HG03571 (cell line): Measurements from ENCODE around the gene OR4C12.
"Not testable (repeated sequence)": the region's sequence is repeated elsewhere in the genome, so short reads cannot be mapped to it uniquely, and the experiment has no call there.

Experiments used
- ATAC-seq: cut with Tn5 transposase; IDR thresholded peaks from one replicate; pipeline ENCODE4 v1.9.1; 2021; ENCODE audit not compliant: unreplicated experiment

OR4C12 gene

DNA sequence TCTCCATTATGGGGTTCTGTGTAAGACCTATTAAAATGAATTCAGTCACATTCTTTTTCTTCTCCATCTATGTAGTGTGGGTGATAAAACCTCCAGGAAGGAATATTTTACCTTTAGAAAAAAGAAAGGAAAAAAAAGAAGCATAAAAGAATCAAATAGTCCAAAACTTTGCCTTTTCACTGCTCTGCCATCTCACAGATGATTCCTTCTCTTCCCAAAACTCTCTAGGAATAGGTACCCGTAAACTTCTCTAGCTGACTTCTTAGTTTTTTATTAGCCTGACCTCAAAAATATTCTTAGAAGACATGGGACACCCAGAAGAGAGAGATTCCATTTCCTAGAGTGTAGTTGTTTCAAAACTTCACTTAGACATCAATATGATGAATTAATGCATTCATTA lies at the start of gene OR4C12:
OR4C12 (minus strand) TSS at position 101 of the 400 bp plus-strand sequence; CDS start at position 67, 34 bp downstream.
- not testable (repeated sequence) for ATAC-seq

DNA sequence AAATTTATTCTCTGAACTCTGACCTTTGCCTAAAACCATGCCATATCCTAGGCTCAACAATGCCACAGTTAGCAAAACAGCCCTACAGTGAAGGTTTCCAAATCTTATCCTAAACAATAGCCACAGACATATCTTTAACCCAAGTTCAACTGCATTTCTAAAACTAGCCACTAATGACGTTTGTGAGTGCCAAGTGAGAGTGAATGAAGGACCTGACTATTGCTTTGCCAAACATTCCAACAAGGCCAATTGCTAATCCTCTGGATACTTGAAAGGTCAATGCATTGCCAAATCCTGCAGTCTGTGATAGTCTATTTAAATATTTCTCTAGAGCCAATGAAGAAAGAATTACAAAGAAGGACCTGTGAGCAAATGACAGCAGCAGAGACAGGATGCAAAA lies 47.9 kb upstream of the OR4C12 start:
- ATAC-seq: no peak

DNA sequence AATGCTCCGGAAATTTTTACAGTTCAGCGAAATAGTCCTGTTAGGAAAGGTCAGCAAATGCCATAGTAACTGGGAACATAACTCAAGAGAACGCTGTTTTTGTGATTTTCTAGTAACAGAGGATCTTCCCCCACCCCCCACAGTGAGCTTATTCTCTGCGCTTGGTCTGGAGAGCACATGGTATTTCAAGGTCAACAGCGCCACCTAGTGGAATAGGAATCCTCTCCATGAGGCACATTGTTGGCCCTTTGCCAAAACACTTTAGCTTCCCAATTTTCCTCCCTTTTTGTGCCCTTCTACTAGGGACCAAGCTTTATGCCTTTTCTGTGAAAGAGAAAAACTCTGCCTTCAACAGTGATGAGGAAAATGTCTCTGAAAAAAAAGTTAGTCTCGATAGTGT lies 13.2 kb upstream of the OR4C12 start:
- no peak for ATAC-seq

DNA sequence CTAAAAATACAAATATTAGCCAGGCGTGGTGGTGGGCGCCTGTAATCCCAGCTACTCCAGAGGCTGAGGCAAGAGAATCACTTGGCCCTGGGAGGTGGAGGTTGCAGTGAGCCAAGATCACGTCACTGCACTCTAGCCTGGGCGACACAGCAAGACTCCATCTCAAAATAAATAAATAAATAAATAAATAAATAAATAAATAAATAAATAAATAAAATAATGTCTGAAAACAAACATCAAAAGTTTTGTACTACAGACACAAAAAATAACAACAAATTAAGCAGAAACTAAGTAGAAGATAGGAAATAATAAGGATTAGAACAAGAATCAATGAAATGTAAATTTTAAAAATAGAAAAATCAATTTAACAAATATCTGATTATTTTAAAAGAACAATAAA lies 8.9 kb downstream of the OR4C12 start:
- ATAC-seq: not testable (repeated sequence)

DNA sequence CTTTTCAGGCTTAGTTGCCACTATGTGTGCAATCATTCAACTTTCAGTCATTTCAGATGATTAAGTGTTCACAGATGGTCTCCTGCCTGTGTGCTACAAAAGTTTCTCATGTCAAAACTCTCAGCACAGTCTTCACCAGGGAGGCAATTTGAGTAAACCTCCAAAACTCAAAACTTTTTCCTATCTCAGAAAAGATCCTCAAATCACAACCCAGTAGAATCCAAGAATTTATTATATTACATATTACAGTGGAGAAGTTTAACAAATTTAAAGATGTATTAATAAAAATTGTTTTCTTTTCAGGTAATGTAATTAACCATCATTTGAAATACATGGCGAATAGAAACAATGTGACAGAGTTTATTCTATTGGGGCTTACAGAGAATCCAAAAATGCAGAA lies 30.2 kb downstream of the OR4C12 start, which contains the start of gene OR4C13:
OR4C13 (plus strand) TSS at position 301 of the 400 bp plus-strand sequence; CDS start at position 333, 32 bp downstream.
- ATAC-seq: no peak

DNA sequence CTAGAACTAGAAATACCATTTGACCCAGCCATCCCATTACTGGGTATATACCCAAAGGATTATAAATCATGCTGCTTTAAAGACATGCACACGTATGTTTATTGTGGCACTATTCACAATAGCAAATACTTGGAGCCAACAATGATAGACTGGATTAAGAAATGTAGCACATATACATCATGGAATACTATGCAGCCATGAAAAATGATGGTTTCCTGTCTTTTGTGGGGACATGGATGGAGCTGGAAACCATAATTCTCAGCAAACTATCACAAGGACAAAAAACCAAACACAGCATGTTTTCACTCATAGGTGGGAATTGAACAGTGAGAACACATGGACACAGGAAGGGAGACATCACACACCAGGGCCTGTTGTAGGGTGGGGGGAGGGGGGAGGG lies 33.6 kb downstream of the OR4C12 start:
- ATAC-seq: not testable (repeated sequence)
